ENCODE measurements around the gene ALDH5A1. TPM values are rescaled to one million over a fixed set of nuclear protein-coding genes. Genes with fewer than 3 reads are reported as not detected.
A peak's percentile ranks its signal among the peaks of the same experiment; 100 is the strongest.

ALDH5A1 gene
- total RNA-seq, 1 experiment from 2014 or later, result 4.6 TPM

- no peak for DNase-seq (ENCODE audit: extremely low read depth, low read depth)
These were observed 27.7 kb downstream of the ALDH5A1 start for GRCh38 chr6:24522228-24523176.

- DNase-seq (ENCODE audit: extremely low read depth, low read depth), result no peak
These were observed 29.6 kb downstream of the ALDH5A1 start for GRCh38 chr6:24524329-24524728.

GRCh38 chr6:24524805-24525204 lies 30.0 kb downstream of the ALDH5A1 start:
- DNase-seq (ENCODE audit: extremely low read depth, low read depth), result peak; percentile 28

GRCh38 chr6:24529985-24530384 lies 35.2 kb downstream of the ALDH5A1 start:
- DNase-seq (ENCODE audit: extremely low read depth, low read depth), result no peak

- DNase-seq (ENCODE audit: extremely low read depth, low read depth), result no peak
These were observed 39.6 kb downstream of the ALDH5A1 start for GRCh38 chr6:24534329-24534728.

- no peak for DNase-seq (ENCODE audit: extremely low read depth, low read depth)
These were observed 40.4 kb downstream of the ALDH5A1 start for GRCh38 chr6:24535210-24535609.

- DNase-seq (ENCODE audit: extremely low read depth, low read depth), result no peak
These were observed 41.7 kb downstream of the ALDH5A1 start for GRCh38 chr6:24536466-24536865.

GRCh38 chr6:24537082-24537699 lies 42.4 kb downstream of the ALDH5A1 start:
- no peak for DNase-seq (ENCODE audit: extremely low read depth, low read depth)

GRCh38 chr6:24537771-24538385 lies 43.1 kb downstream of the ALDH5A1 start:
- no peak for DNase-seq (ENCODE audit: extremely low read depth, low read depth)

- no peak for DNase-seq (ENCODE audit: extremely low read depth, low read depth)
These were observed 44.6 kb downstream of the ALDH5A1 start for GRCh38 chr6:24539416-24539815.

- DNase-seq (ENCODE audit: extremely low read depth, low read depth), result no peak
These were observed 45.4 kb downstream of the ALDH5A1 start for GRCh38 chr6:24540197-24540596.

- DNase-seq (ENCODE audit: extremely low read depth, low read depth), result no peak
These were observed 48.9 kb downstream of the ALDH5A1 start for GRCh38 chr6:24543683-24544082.

GRCh38 chr6:24545183-24545582 lies 50.4 kb downstream of the ALDH5A1 start:
- DNase-seq (ENCODE audit: extremely low read depth, low read depth), result no peak

- no peak for DNase-seq (ENCODE audit: extremely low read depth, low read depth)
These were observed 50.9 kb downstream of the ALDH5A1 start for GRCh38 chr6:24545691-24546090.

- no peak for DNase-seq (ENCODE audit: extremely low read depth, low read depth)
These were observed 51.7 kb downstream of the ALDH5A1 start for GRCh38 chr6:24546439-24546838.

- no peak for DNase-seq (ENCODE audit: extremely low read depth, low read depth)
These were observed 52.5 kb downstream of the ALDH5A1 start for GRCh38 chr6:24547243-24547642.

- DNase-seq (ENCODE audit: extremely low read depth, low read depth), result no peak
These were observed 54.4 kb downstream of the ALDH5A1 start for GRCh38 chr6:24549158-24549557.

- DNase-seq (ENCODE audit: extremely low read depth, low read depth), result no peak
These were observed 55.0 kb downstream of the ALDH5A1 start for GRCh38 chr6:24549674-24550353.

GRCh38 chr6:24551139-24551538 lies 56.4 kb downstream of the ALDH5A1 start:
- DNase-seq (ENCODE audit: extremely low read depth, low read depth), result no peak

- DNase-seq (ENCODE audit: extremely low read depth, low read depth), result no peak
These were observed 59.7 kb downstream of the ALDH5A1 start for GRCh38 chr6:24554474-24554873.

- no peak for DNase-seq (ENCODE audit: extremely low read depth, low read depth)
These were observed 63.7 kb downstream of the ALDH5A1 start for GRCh38 chr6:24558516-24558915.

Data from NCI-H460 (cell line).